ENCODE measurements around the gene TUBB. TPM values are rescaled to one million over a fixed set of nuclear protein-coding genes. Genes with fewer than 3 reads are reported as not detected.

Gene TUBB
- total RNA-seq = 468 TPM

DNA sequence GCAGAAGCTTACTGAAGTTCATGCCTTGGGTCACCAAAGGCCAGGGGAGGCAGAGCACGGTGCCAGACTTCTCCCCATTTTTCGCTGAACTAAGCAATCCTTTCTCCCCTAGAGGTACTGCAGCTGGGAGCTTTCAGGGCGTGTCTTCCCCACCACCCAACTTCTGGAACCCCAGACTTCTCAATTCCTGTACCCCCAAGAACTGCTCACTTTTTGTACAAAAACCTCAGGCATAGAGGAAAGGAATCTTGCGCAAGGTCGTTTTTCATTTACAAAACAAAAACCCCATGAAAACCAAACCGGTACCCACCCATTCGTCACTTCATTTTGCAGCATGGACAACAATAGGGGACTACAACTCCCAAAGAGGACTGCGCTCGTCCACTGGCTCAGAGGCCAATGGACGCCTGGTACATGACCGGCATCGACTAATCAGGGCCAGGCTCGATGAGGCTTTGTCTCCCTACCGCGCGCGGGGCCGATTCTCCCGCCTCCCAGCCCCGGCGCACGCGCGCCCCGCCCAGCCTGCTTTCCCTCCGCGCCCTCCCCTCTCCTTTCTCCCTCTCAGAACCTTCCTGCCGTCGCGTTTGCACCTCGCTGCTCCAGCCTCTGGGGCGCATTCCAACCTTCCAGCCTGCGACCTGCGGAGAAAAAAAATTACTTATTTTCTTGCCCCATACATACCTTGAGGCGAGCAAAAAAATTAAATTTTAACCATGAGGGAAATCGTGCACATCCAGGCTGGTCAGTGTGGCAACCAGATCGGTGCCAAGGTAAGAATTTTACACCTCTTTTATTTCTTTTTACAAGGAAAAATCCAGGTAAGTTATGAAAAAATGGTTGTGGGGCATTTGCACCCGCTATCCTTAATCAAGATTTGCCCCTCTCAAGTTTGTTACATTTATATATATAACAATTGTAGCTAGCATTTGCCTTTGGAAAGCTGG lies at the start of gene TUBB:
Gene TUBB, plus strand, starts transcription at position 562 of the 947 bp plus-strand sequence. Its CDS starts 155 bp downstream, at position 717.

DNA sequence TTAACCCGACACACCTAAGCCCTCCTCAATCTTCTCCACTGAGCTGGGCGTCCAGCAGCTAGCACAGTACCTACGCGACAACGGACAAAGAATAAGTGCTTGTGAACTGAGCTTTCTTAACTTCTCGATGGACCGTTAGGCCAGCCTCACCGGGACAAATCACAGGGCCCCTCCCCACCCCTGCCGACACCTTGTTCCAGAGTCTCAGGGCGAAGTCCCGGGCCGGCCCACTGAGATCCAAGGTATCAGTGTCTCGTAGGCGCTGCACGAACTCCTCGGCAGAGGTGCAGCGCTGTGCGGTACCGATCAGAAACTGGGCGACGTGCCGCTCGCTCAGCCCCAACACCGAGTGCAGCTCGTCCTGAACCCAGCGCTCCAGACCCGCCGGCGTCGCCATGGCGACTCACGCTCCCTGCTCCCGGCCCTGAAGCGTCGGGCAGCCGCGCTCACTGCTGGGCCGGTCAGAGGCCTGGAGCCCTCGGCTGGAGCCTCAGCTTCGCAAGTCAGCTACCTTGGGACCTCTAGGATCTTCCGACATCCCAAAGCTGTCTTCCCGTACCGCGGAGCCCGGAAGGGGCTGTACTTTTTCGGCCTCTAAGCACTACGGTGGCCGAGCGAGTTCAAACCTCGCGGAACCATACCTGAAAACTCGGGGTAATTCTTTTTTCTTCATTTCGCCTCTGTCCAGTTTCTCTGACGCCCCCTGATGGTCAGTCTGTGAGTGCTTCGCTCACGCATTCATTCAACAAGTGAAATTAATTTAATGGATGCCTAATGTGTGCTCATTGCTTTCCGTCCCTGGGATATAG lies 47.5 kb upstream of the TUBB start, which contains the start of gene DHX16:
Gene DHX16, minus strand, starts transcription at position 562 of the 809 bp plus-strand sequence. Its CDS starts 165 bp downstream, at position 397.

GRCh38 chr6:30686009-30686907 lies 33.9 kb upstream of the TUBB start, which contains the start of gene PPP1R18:
TSS of gene PPP1R18 (minus strand) at chr6:30686645. CDS start at chr6:30686018, 627 bp downstream.

GRCh38 chr6:30690403-30691207 lies 29.5 kb upstream of the TUBB start, which contains the start of gene NRM:
TSS of gene NRM (minus strand) at chr6:30690984. CDS start at chr6:30690974, 10 bp downstream.

DNA sequence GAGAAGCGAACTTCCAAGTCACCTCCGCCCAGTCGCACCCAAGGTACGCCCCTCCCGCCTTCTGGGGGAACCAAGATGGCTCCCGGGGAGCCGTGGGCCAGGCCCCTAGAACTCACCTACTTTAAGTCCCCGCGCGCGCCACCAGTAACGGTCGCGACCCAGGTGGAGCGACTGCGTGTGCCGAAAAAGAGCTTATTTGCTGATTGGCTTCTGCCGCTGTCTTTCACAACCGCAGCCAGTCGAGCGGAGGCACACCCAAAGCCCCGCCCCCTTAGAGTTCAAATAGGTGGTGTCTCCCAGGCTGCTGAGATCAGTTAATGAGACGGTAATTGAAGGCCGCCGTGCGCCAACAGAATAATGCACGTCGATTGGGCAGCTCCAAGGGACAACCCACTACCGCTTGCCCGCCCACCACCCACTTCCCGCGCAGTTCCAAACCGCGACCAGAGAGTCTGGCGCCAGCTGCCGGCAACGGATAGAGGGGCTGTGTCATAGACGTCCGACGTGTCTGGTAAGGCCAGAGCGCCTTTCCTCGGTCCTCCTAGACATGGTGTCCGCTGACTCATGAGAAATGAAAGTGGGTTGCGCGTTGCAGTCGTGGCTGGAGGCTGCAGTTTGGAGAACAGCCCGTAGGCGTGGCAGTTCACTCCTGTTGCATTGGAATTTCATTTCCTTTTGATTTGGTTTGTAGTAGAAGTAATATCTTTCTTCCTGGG lies 2.9 kb upstream of the TUBB start, which contains the start of gene MDC1:
Gene MDC1, minus strand, starts transcription at position 153 of the 716 bp plus-strand sequence. CDS start 2,106 bp downstream, outside the sequence.

GRCh38 chr6:30742316-30743098 lies 22.4 kb downstream of the TUBB start, which contains the start of gene FLOT1:
TSS of gene FLOT1 (minus strand) at chr6:30742687. CDS start at chr6:30742189, 498 bp downstream.

GRCh38 chr6:30744054-30744805 lies 24.1 kb downstream of the TUBB start, which contains the start of gene IER3:
TSS of gene IER3 (minus strand) at chr6:30744547. CDS start at chr6:30744518, 29 bp downstream.

Small RNAs within 50 kb of the gene (small RNA-seq; reads per million reads assigned to genes)
- not detected for gene RF00019 (ENCODE audit: low replicate concordance)
- not detected for gene RN7SL353P (ENCODE audit: low replicate concordance)

Other genes starting within 250 kb of the TUBB start
- 202 TPM for gene HLA-E, start 230.8 kb upstream of the TUBB start, total RNA-seq
- gene GNL1, start 163.9 kb upstream of the TUBB start, total RNA-seq = 44.3 TPM
- gene PRR3, start 163.1 kb upstream of the TUBB start, total RNA-seq = 10.0 TPM
- gene ABCF1, start 148.9 kb upstream of the TUBB start, total RNA-seq = 35.4 TPM
- 24.5 TPM for gene PPP1R10, start 103.1 kb upstream of the TUBB start, total RNA-seq
- gene MRPS18B, start 102.5 kb upstream of the TUBB start, total RNA-seq = 58.0 TPM
- gene ATAT1, start 93.5 kb upstream of the TUBB start, total RNA-seq = 21.1 TPM
- 14.3 TPM for gene C6orf136, start 73.2 kb upstream of the TUBB start, total RNA-seq
- 27.5 TPM for gene DHX16, start 47.3 kb upstream of the TUBB start, total RNA-seq
- gene PPP1R18, start 33.7 kb upstream of the TUBB start, total RNA-seq = 30.1 TPM
- 7.1 TPM for gene NRM, start 29.4 kb upstream of the TUBB start, total RNA-seq
- 15.9 TPM for gene MDC1, start 3.1 kb upstream of the TUBB start, total RNA-seq
- 60.8 TPM for gene FLOT1, start 22.3 kb downstream of the TUBB start, total RNA-seq
- gene IER3, start 24.2 kb downstream of the TUBB start, total RNA-seq = 13.2 TPM
- gene DDR1, start 164.2 kb downstream of the TUBB start, total RNA-seq = 141 TPM
- gene GTF2H4, start 187.9 kb downstream of the TUBB start, total RNA-seq = 48.3 TPM
- 26.7 TPM for gene VARS2, start 193.9 kb downstream of the TUBB start, total RNA-seq
- not detected for gene SFTA2, start 211.8 kb downstream of the TUBB start, total RNA-seq
- gene MUCL3, start 220.6 kb downstream of the TUBB start, total RNA-seq = not detected